Cardiac fibroblast (primary cell): ENCODE data around the gene PIAS2.
"Not testable (repeated sequence)": the region's sequence is repeated elsewhere in the genome, so short reads cannot be mapped to it uniquely, and the experiment has no call there.

Experiments used
- DNase-seq, 2 donors: peaks; one replicate each; pipeline versions ENCODE4 v3.0.0 to v3.0.0-alpha.2; 2010; ENCODE audit warnings: low read depth in 2 of 2
- H3K4me3 ChIP-seq, 2 donors: replicated peaks in 1 of 2; 1 replicate in 1 of 2; 2 replicates in 1 of 2; pipeline ENCODE4 v1.5.1; 2011; ENCODE audit warnings: low read depth in 2 of 2, low read length in 2 of 2, mild to moderate bottlenecking in 2 of 2, moderate library complexity in 1 of 2
- TF ChIP-seq, protein P1 (sequence below): IDR thresholded peaks from one replicate; pipeline ENCODE4 v1.5.1; 2011; ENCODE audit warnings: low read depth, mild to moderate bottlenecking, low read length, inconsistent platforms

The PIAS2 gene

GRCh38 chr18:46815661-46816060 lies 101.6 kb downstream of the PIAS2 start:
- TF ChIP-seq, protein P1, sequence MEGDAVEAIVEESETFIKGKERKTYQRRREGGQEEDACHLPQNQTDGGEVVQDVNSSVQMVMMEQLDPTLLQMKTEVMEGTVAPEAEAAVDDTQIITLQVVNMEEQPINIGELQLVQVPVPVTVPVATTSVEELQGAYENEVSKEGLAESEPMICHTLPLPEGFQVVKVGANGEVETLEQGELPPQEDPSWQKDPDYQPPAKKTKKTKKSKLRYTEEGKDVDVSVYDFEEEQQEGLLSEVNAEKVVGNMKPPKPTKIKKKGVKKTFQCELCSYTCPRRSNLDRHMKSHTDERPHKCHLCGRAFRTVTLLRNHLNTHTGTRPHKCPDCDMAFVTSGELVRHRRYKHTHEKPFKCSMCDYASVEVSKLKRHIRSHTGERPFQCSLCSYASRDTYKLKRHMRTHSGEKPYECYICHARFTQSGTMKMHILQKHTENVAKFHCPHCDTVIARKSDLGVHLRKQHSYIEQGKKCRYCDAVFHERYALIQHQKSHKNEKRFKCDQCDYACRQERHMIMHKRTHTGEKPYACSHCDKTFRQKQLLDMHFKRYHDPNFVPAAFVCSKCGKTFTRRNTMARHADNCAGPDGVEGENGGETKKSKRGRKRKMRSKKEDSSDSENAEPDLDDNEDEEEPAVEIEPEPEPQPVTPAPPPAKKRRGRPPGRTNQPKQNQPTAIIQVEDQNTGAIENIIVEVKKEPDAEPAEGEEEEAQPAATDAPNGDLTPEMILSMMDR, result no peak
- no peak overlapping the region for H3K4me3 ChIP-seq
- DNase-seq, result no peak

GRCh38 chr18:46814399-46814798 lies 102.9 kb downstream of the PIAS2 start:
- H3K4me3 ChIP-seq, result no peak overlapping the region
- DNase-seq, result no peak
- TF ChIP-seq, protein P1, result no peak

DNA sequence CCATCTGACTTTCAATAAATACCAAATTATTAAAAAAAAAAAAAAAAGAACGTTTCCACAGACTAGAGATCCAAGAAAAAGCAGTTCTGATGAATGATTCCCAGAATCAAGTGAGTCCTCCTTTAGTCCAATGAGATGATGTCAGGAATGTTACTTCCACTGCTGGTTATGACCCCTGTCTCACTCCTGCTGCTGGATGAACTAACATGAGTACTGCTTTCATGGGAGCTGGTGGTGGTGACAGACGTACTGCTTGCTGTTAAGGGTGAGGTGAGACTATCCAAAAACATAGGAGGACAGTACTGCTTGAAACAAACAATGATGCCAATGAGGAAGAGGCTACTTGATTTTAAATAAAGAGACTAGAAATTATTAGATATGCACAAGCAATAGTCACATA lies 105.0 kb downstream of the PIAS2 start:
- no peak overlapping the region for H3K4me3 ChIP-seq
- DNase-seq, result no peak
- TF ChIP-seq, protein P1, result no peak

- no peak for DNase-seq
- TF ChIP-seq, protein P1, result no peak
- no peak overlapping the region for H3K4me3 ChIP-seq
Observed at GRCh38 chr18:46810481-46811000, 106.8 kb downstream of the PIAS2 start.

DNA sequence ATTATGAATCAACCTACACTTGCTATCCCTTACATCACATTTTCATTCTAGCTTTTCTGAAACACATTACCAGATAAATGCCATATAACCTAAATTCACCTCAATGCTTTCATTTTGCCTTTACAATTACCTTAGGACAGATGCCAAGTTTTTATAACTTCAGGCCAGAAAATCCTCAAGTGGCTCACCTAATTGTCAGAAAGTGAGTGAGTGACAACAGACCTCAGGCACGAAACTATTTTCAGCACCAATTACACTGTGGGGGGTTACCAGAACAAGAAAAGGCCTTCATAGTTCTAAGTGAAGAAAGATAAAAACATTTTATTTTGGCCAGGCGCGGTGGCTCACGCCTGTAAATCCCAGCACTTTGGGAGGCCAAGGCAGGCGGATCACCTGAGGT lies 108.2 kb downstream of the PIAS2 start:
- no peak overlapping the region for H3K4me3 ChIP-seq
- TF ChIP-seq, protein P1, result no peak
- DNase-seq, result no peak

DNA sequence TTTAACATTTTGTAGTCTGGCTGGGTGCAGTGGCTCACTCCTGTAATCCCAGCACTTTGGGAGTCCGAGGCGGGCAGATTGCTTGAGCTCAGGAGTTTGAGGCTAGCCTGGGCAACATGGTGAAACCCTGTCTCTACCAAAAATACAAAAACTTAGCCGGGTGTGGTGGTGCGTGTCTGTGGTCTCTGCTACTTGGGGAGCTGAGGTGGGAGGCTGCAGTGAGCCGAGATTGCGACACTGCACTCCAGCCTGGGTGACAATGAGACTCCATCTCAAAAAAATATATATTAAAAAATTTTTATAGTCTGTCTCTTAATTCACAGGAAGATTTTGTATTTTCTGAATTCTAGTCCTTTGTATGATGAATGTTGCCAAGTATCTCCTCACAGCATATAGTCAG lies 121.4 kb downstream of the PIAS2 start:
- DNase-seq, H3K4me3 ChIP-seq: not testable (repeated sequence)

GRCh38 chr18:46794607-46795006 lies 122.7 kb downstream of the PIAS2 start:
- H3K4me3 ChIP-seq, result no peak overlapping the region
- TF ChIP-seq, protein P1, result no peak
- no peak for DNase-seq
